CD4-positive, alpha-beta T cell treated with Interleukin-21 for 1 hour (primary cell): Measurements from ENCODE around the gene PIGX.
"Not testable (repeated sequence)": the region's sequence is repeated elsewhere in the genome, so short reads cannot be mapped to it uniquely, and the experiment has no call there.

Experiments used
- DNase-seq: peaks from one replicate; pipeline ENCODE4 v3.0.0-alpha.2; 2020

The PIGX gene

GRCh38 chr3:196706731-196707130 lies 5.4 kb upstream of the PIGX start:
- DNase-seq = no peak

DNA sequence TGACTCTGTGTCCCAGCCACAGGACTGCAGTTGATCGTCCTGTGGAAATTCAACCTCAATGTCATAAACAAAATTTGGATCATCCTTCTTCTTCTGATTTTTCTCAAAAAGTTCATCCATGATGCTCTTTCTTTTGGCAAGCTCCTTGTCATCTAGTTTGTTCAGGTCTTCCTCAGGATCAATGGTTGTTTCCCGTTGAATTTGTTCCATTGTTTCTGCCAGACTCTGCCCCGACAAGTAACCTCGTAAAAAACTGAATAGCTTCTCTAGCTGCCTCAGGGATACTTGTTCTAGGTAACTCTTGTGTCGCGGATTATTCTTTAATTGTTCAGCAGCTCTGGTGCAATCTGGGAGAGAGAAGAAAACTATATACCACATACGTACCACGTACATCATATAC lies 4.6 kb upstream of the PIGX start:
- no peak for DNase-seq

DNA sequence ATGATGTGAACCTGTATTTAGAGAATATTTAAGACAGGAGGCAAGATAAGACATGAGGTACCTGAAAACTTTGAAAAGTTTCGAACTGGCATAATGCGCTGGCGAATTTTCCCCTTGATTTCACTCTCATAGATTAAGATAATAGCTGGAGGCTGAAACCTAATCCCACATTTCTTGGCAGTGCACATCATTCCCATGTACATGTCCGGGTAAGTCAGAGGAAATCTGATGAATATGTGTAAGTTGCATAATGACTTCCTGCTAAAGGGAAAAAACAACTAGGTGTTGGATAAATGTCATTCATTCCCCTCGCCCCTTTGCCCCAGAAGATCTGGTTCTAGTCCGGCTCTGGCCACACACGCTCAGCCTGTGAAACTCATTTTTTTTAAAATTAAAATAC lies 3.7 kb upstream of the PIGX start:
- no peak for DNase-seq

- DNase-seq = peak; percentile 77
These were observed 587 bp downstream of the PIGX start for GRCh38 chr3:196712514-196713413.

GRCh38 chr3:196717162-196717561 lies 5.0 kb downstream of the PIGX start:
- DNase-seq = not testable (repeated sequence)

DNA sequence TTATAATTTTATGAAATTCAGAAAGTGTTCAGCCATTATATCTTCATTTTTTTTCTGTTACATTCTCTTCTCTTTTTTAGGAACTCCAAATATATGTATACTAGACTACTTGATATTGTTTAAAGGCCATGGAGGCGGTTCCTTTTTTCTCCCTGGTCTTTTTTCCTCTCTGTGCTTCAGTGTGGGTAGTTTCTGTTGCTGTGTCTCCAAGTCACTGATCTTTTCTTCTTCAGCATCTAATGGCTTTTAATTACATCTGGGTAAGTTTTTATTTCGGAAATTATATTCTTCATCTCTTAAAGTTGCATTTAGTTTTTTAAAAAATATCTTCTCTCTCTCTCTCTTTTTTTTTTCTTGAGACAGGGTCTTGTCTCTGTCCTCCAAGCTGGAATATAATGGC lies 8.9 kb downstream of the PIGX start:
- no peak for DNase-seq

DNA sequence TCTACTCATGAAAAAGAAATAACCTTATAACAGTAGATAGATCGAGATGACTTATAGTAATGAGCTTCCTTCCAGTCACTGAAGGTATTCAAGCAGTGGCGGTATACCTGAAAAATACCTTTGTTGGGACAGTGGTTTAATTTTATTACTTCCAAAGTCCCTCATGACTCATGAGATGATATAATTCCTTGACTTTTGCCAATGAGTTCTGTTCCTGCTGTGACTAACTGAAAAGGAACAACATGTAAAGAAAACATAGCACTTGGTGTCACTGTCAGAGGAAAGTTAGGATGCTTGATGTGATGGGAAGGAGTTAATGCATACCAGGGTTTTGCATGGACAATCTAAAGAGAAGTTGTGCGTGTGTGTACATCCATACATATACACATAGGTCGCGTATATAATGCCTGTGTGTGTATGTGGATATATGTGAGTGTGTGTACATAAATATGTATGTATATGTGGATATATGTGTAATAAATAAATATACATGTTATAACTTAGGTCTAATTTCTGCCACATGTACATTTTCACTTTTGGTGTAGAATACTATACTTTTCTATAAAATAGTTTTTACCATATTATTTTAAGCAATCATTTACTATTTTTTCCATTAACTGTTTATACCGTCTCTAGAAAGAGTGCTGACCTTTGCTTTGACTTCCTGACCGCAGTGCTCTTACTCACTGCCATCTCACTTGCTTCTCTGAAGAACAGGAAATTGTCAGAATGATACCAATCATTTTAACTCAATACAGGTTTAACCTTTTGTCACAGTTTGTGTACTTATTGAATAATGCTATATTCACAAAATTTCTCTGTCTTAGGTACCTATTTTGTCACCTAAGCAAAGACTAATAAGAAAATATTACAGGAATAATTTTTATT lies 14.9 kb downstream of the PIGX start:
- peak; percentile 42 for DNase-seq

DNA sequence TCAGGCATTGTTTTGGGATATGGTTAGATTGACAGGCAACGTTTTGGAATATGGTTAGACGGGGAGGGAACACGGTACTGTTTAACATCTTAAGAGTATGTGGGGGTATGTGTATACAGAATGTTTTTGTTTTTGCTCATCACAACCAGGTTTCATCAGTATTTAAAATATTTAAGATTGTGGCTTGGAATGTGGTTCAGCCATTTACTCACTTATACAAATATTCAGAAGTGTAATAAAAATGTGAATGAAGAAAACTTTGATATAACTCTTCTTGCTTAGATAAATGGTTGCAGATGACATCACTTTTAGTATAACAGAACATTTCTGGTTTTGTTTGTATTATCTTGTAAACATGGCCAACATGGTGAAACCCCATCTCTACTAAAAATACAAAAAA lies 23.6 kb downstream of the PIGX start:
- DNase-seq = no peak

- DNase-seq = no peak
These were observed 24.6 kb downstream of the PIGX start for GRCh38 chr3:196736670-196737374.

- no peak for DNase-seq
These were observed 25.5 kb downstream of the PIGX start for GRCh38 chr3:196737655-196738054.

- DNase-seq = peak; percentile 92
These were observed 27.7 kb downstream of the PIGX start, which contains the start of gene PAK2 for GRCh38 chr3:196739671-196740480. TSS of gene PAK2 (plus strand) at chr3:196739857. CDS start at chr3:196782647, 42,790 bp downstream.

GRCh38 chr3:196740481-196741248 lies 28.5 kb downstream of the PIGX start:
- peak; percentile 60 for DNase-seq

GRCh38 chr3:196741249-196741889 lies 29.2 kb downstream of the PIGX start:
- no peak for DNase-seq

DNA sequence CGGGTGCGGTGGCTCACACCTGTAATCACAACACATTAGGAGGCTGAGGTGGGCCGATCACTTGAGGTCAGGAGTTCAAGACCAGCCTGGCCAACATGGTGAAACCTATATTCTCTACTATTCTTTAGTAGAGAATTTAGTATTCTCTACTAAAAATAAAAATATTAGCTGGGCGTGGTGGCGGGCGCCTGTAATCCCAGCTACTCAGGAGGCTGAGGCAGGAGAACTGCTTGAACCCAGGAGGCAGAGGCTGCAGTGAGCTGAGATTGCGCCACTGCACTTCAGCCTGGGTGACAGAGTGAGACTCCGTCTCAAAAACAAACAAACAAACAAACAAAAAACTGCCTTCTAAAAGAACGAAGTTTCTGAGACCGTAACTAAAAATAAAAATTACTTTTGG lies 31.4 kb downstream of the PIGX start:
- not testable (repeated sequence) for DNase-seq

- DNase-seq = no peak
These were observed 36.9 kb downstream of the PIGX start for GRCh38 chr3:196749125-196749524.

DNA sequence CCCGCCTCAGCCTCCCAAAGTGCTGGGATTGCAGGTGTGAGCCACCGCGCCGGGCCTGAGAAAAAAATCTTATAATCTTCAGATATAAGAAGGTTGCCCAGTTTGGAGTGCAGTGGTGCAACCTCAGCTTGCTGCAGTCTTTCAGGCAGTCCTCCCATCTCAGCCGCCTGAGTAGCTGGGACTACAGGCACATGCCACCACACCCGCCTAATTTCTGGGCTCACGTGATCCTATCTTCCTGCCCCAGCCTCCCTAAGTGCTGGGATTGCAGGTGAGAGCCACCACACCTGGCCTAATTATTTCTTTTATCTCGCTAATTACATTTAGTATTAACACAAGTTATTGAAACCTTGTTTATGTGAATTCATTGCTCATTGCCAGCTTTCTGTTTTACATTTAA lies 41.0 kb downstream of the PIGX start:
- DNase-seq = no peak

- DNase-seq = no peak
These were observed 42.2 kb downstream of the PIGX start for GRCh38 chr3:196754091-196754981.

GRCh38 chr3:196756732-196757131 lies 44.6 kb downstream of the PIGX start:
- DNase-seq = no peak

DNA sequence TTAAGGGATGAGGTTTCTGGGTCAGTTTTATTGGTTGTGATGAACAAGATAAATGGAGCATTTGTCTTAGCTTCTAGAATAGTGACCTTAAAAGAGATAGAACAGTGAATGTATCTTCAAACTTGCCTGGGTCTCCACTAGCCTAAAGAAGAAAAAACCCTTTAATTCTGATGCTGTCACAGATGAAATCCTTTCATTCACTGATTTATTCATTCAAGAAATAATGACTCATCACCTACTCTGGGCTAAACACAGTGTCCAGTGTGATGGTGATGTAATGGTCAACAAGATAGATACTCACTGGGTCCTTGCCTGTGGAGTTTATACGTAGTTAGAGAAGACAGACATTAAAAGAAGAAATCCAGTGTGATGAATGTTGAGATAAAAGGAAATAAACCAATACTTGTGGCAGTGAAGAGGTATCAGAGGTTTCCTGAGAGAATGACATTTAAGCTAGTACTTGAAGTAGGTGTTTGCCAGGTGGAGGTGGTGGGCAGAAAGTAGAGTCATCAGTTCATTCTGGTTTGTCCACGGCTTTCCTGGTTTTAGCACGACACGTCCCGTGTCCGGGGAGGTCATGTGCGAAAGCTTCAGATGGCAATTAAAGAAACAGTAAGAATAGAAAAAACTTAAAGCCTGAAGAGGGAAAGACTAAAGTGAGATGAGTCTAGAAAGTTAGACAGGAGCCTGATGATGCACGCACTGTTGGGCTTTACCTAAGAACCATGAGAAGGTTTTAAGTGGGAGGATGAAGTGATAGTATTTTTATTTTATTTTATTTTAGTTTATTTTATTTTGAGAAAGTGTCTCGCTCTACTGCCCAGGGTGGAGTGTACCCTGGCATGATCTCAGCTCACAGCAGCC lies 45.9 kb downstream of the PIGX start:
- no peak for DNase-seq
